Endothelial cell of umbilical vein (primary cell): ENCODE data around the gene NBEA. TPM values are rescaled to one million over a fixed set of nuclear protein-coding genes. Genes with fewer than 3 reads are reported as not detected.

Experiments
- BruUV-seq: library from RNA; stranded (reverse); fragments of 400-500 nt; replicated peaks from 2 replicates; lab custom pipeline; 2021; lab: Mats Ljungman, UMichigan
- CTCF ChIA-PET: fragments of 300-600, 350-600 bp; sonication (Branson Sonifier 250); formaldehyde crosslinking; loops from one replicate; lab custom pipeline; 2021; ENCODE audit warnings: antibody characterized with exemption, inconsistent platforms; lab: Charles Lee
- POLR2A ChIA-PET: fragments of 300-600, 350-600 bp; sonication (Branson Sonifier 250); formaldehyde crosslinking; loops from one replicate; lab custom pipeline; 2021; ENCODE audit warnings: antibody characterized with exemption, inconsistent platforms; lab: Charles Lee
- DNase-seq: peaks from one replicate; pipeline ENCODE4 v3.0.0-alpha.2; 2011; ENCODE audit warnings: low read depth, low spot score
- FAIRE-seq: peaks from 2 replicates; lab custom pipeline; 2011; peaks lifted over from hg19 to GRCh38; lab: Jason Lieb, UNC
- H2AFZ ChIP-seq: 2 replicates; pipeline ENCODE4 v1.6.0; 2012; ENCODE audit warnings: low read depth, low read length, control low read depth, inconsistent platforms
- H3K27ac ChIP-seq: 2 replicates; pipeline ENCODE4 v1.5.1; 2011; ENCODE audit warnings: low read depth, mild to moderate bottlenecking, control low read depth, low read length, moderate library complexity; ENCODE audit not compliant: insufficient read depth
- H3K27me3 ChIP-seq, 2 experiments: 2 replicates each; pipeline versions ENCODE4 v1.6.0 to v1.6.1; 2011; ENCODE audit warnings: low read length in 2 of 2, mixed read lengths in 1 of 2; ENCODE audit not compliant: control insufficient read depth in 2 of 2, insufficient read depth in 2 of 2
- H3K36me3 ChIP-seq, 2 experiments: 2 replicates in 1 of 2; 3 replicates in 1 of 2; pipeline ENCODE4 v1.5.1; 2011; ENCODE audit warnings: low read length in 2 of 2, mild to moderate bottlenecking in 1 of 2, moderate library complexity in 1 of 2; ENCODE audit not compliant: control insufficient read depth in 2 of 2, insufficient read depth in 2 of 2; ENCODE audit errors: extremely low read depth in 1 of 2
- H3K4me1 ChIP-seq: 3 replicates; pipeline ENCODE4 v1.5.1; 2011; ENCODE audit warnings: mild to moderate bottlenecking, low read length; ENCODE audit not compliant: control insufficient read depth, insufficient read depth; ENCODE audit errors: extremely low read depth
- H3K4me2 ChIP-seq: 2 replicates; pipeline ENCODE4 v1.6.1; 2011; ENCODE audit warnings: low read length, control low read depth, mixed read lengths; ENCODE audit not compliant: insufficient read depth
- H3K4me3 ChIP-seq, 3 experiments: fragments of 200-600 bp in 1 of 3; sonication (generic), shearing (Covaris generic) in 1 of 3; replicated peaks in 1 of 3; 2 replicates each; pipeline ENCODE4 v1.5.1; 2011 to 2016; ENCODE audit warnings: control low read depth in 3 of 3, low read length in 3 of 3, mild to moderate bottlenecking in 2 of 3, inconsistent platforms in 1 of 3, low read depth in 1 of 3, moderate library complexity in 1 of 3; ENCODE audit not compliant: insufficient read depth in 1 of 3
- H3K79me2 ChIP-seq: 2 replicates; pipeline ENCODE4 v1.6.0; 2012; ENCODE audit warnings: low read length, inconsistent platforms; ENCODE audit not compliant: control insufficient read depth, insufficient read depth
- H3K9ac ChIP-seq: replicated peaks from 2 replicates; pipeline ENCODE3; 2011; ENCODE audit warnings: low read length, control low read depth; ENCODE audit not compliant: insufficient read depth; ENCODE audit errors: extremely low read depth
- H3K9me1 ChIP-seq: replicated peaks from 3 replicates; pipeline ENCODE4 v1.6.0; 2011; ENCODE audit warnings: mild to moderate bottlenecking, low read length; ENCODE audit not compliant: control insufficient read depth, insufficient read depth; ENCODE audit errors: extremely low read depth
- H3K9me3 ChIP-seq: replicated peaks from 2 replicates; pipeline ENCODE4 v1.5.1; 2012; ENCODE audit warnings: low read length, inconsistent platforms; ENCODE audit not compliant: control insufficient read depth, insufficient read depth
- H4K20me1 ChIP-seq: replicated peaks from 2 replicates; pipeline ENCODE3; 2011; ENCODE audit warnings: mild to moderate bottlenecking, low read length; ENCODE audit not compliant: control insufficient read depth, insufficient read depth; ENCODE audit errors: extremely low read depth
- CTCF ChIP-seq, 2 donors: IDR thresholded peaks; 1 replicate in 1 of 2; 2 replicates in 1 of 2; pipeline ENCODE4 v1.5.1; 2011; ENCODE audit warnings: low read length in 2 of 2, mild to moderate bottlenecking in 2 of 2, moderate library complexity in 2 of 2, control low read depth in 1 of 2, inconsistent platforms in 1 of 2, low read depth in 1 of 2; ENCODE audit not compliant: insufficient read depth in 1 of 2; ENCODE audit errors: extremely low read depth in 1 of 2
- EZH2 ChIP-seq: IDR thresholded peaks from 2 replicates; pipeline ENCODE4 v1.6.1; 2012; ENCODE audit warnings: borderline replicate concordance, low read depth, mild to moderate bottlenecking, moderate library complexity, low read length, inconsistent platforms; ENCODE audit not compliant: severe bottlenecking
- FOS ChIP-seq: IDR thresholded peaks from 2 replicates; pipeline ENCODE4 v1.6.1; 2011; ENCODE audit warnings: mild to moderate bottlenecking, low read length, moderate library complexity, borderline replicate concordance; ENCODE audit not compliant: insufficient read depth
- GATA2 ChIP-seq: IDR thresholded peaks from 2 replicates; pipeline ENCODE4 v1.7.0; 2011; ENCODE audit warnings: low read depth, mild to moderate bottlenecking, moderate library complexity, mixed read lengths, low read length; ENCODE audit not compliant: insufficient read length, insufficient read depth
- JUN ChIP-seq: IDR thresholded peaks from 2 replicates; pipeline ENCODE4 v1.6.1; 2011; ENCODE audit warnings: borderline replicate concordance, low read depth; ENCODE audit not compliant: insufficient read length, insufficient read depth
- MAX ChIP-seq: IDR thresholded peaks from 2 replicates; pipeline ENCODE4 v1.6.1; 2011; ENCODE audit not compliant: insufficient read depth, insufficient read length
- MYC ChIP-seq: IDR thresholded peaks from one replicate; pipeline ENCODE4 v1.6.1; 2011; ENCODE audit warnings: mild to moderate bottlenecking, low read depth, low read length
- POLR2A ChIP-seq: IDR thresholded peaks from 2 replicates; pipeline ENCODE4 v1.6.1; 2012; ENCODE audit warnings: low read depth, mild to moderate bottlenecking, control low read depth, low read length
- POLR2AphosphoS5 ChIP-seq: IDR thresholded peaks from 2 replicates; pipeline ENCODE4 v1.6.1; 2012; ENCODE audit warnings: low read depth, mild to moderate bottlenecking, control low read depth, low read length, moderate library complexity; ENCODE audit not compliant: insufficient read depth
- dilution Hi-C: fragments of 300-500 bp; cut with MboI; formaldehyde crosslinking; loops from one replicate; pipeline ENCODE4 v1.15.0; 2019; ENCODE audit warnings: low sequenced_read_pairs; ENCODE audit not compliant: extremely low pct_ligation_motif_present
- intact Hi-C: fragments of 100-400 bp; cut with micrococcal nuclease; formaldehyde crosslinking; loops from one replicate; pipeline ENCODE4 v1.10.0; 2022
- polyA plus RNA-seq, 4 experiments: library from polyadenylated mRNA; depleted of rRNA in 3 of 4; stranded (reverse) in 3 of 4; unstranded in 1 of 4; fragments of >200 nt; gene quantifications; 2 replicates each; pipeline versions ENCODE4 v1.2.1 to v1.2.3, GENCODE V29; 2011 to 2012; ENCODE audit warnings: missing spikeins in 1 of 4
- total RNA-seq: library from RNA; stranded (reverse); gene quantifications from 2 replicates; pipeline ENCODE4 v1.2.3, GENCODE V29; 2021

NBEA gene
- total and polyA plus RNA-seq, 2 donors (not counting 3 experiments of a cell fraction or from before 2014, with no cell fraction given), result 3.0 to 4.8 TPM

- no peaks in the 10 kb centered on the region for H3K27me3 ChIP-seq
- H3K4me1 ChIP-seq, result no peaks in the 10 kb centered on the region
- no peak overlapping the region for H3K4me3 ChIP-seq
- H4K20me1 ChIP-seq, result no peaks in the 10 kb centered on the region
- FAIRE-seq (no peak), DNase-seq (no peak)
- no peaks in the 10 kb centered on the region for H3K36me3 ChIP-seq
- TF ChIP-seq FOS (no peak), POLR2AphosphoS5 (no peak), POLR2A (no peak), MAX (no peak), CTCF (IDR thresholded peaks at IDR 0.05; ENCODE audit: extremely low read depth in 1 of 2, insufficient read depth in 1 of 2, low read depth in 1 of 2, low read length in 2 of 2) (no peak), EZH2 (no peak), GATA2 (no peak), JUN (no peak), MYC (no peak)
- H2AFZ ChIP-seq, result no peak overlapping the region
- H3K79me2 ChIP-seq, result no peaks in the 10 kb centered on the region
- H3K4me2 ChIP-seq, result no peak overlapping the region
- dilution Hi-C loops (no loop called here), intact Hi-C loops (no loop called here)
- H3K9ac ChIP-seq, result no peak overlapping the region
- no peak overlapping the region for H3K27ac ChIP-seq
- ChIA-PET CTCF (interaction anchor here (0.7 to 1.4 kb wide), 2 partner anchors 19 to 38 kb away, joined by 3 read pairs; no protein-coding TSS in a partner anchor), POLR2A (no interaction called here)
- H3K9me3 ChIP-seq, result no peaks in the 10 kb centered on the region
- BruUV-seq, result no TSS peak
- no peaks in the 10 kb centered on the region for H3K9me1 ChIP-seq
Measured at GRCh38 chr13:35179494-35179893, 237.4 kb downstream of the NBEA start.
